ENCODE data around the gene GAST. TPM values are rescaled to one million over a fixed set of nuclear protein-coding genes. Genes with fewer than 3 reads are reported as not detected.

The GAST gene, protein sequence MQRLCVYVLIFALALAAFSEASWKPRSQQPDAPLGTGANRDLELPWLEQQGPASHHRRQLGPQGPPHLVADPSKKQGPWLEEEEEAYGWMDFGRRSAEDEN
- total RNA-seq, result not detected in 2 replicates

GRCh38 chr17:41711669-41712400 lies at the start of gene GAST:
Gene GAST (plus strand): TSS chr17:41712331. CDS start chr17:41715437, 3,106 bp downstream.

GRCh38 chr17:41688641-41689496 lies 23.3 kb upstream of the GAST start, which contains the start of gene EIF1:
Gene EIF1 (plus strand): TSS chr17:41688885. CDS start chr17:41689039, 154 bp downstream.

GRCh38 chr17:41734139-41734948 lies 22.2 kb downstream of the GAST start, which contains the start of gene HAP1:
Gene HAP1 (minus strand): TSS chr17:41734643. CDS start chr17:41734634, 9 bp downstream.

Other genes with a start within 250 kb of the GAST start
- gene KRT32, start 244.9 kb upstream of the GAST start, total RNA-seq, result under 0.01 TPM in 1 of 2 replicates, not detected in the other
- gene KRT35, start 231.2 kb upstream of the GAST start, total RNA-seq, result not detected in 2 replicates
- gene KRT36, start 222.4 kb upstream of the GAST start, total RNA-seq, result not detected in 2 replicates
- gene KRT13, start 206.7 kb upstream of the GAST start, total RNA-seq, result 0.28 and 0.65 TPM in 2 replicates
- gene KRT15, start 193.4 kb upstream of the GAST start, total RNA-seq, result 0.43 and 0.74 TPM in 2 replicates
- gene KRT19, start 184.0 kb upstream of the GAST start, total RNA-seq, result 33.6 and 58.1 TPM in 2 replicates
- gene KRT9, start 140.3 kb upstream of the GAST start, total RNA-seq, result not detected in 2 replicates
- gene KRT14, start 125.4 kb upstream of the GAST start, total RNA-seq, result 0.14 and 0.18 TPM in 2 replicates
- 0.28 and 0.37 TPM in 2 replicates for gene KRT16, start 99.6 kb upstream of the GAST start, total RNA-seq
- 6.4 and 7.3 TPM in 2 replicates for gene KRT17, start 87.8 kb upstream of the GAST start, total RNA-seq
- gene EIF1, start 23.4 kb upstream of the GAST start, total RNA-seq, result 90.0 and 97.9 TPM in 2 replicates
- under 0.01 and 0.18 TPM in 2 replicates for gene HAP1, start 22.3 kb downstream of the GAST start, total RNA-seq
- 13.8 and 14.1 TPM in 2 replicates for gene JUP, start 74.4 kb downstream of the GAST start, total RNA-seq
- 86.2 and 106 TPM in 2 replicates for gene P3H4, start 99.6 kb downstream of the GAST start, total RNA-seq
- 293 and 454 TPM in 2 replicates for gene FKBP10, start 100.7 kb downstream of the GAST start, total RNA-seq
- 78.4 and 83.1 TPM in 2 replicates for gene NT5C3B, start 123.9 kb downstream of the GAST start, total RNA-seq
- 0.43 and 0.55 TPM in 2 replicates for gene KLHL10, start 125.5 kb downstream of the GAST start, total RNA-seq
- gene KLHL11, start 153.1 kb downstream of the GAST start, total RNA-seq, result 26.0 and 26.2 TPM in 2 replicates
- gene ACLY, start 206.6 kb downstream of the GAST start, total RNA-seq, result 260 and 291 TPM in 2 replicates
- 0.74 and 1.1 TPM in 2 replicates for gene ODAD4, start 218.3 kb downstream of the GAST start, total RNA-seq